CD14-positive monocyte (primary cell): ENCODE results near the gene KIF26B. TPM values are rescaled to one million over a fixed set of nuclear protein-coding genes. Genes with fewer than 3 reads are reported as not detected.

ENCODE experiments used
- DNase-seq, 3 donors: peaks; one replicate each; pipeline ENCODE4 v3.0.0-alpha.2; 2011 to 2022
- H2AFZ ChIP-seq: 2 replicates; pipeline ENCODE4 v1.6.0; 2012; ENCODE audit warnings: mild to moderate bottlenecking, low read depth, low read length, inconsistent platforms; ENCODE audit not compliant: insufficient read depth, poor library complexity, severe bottlenecking
- H3K27ac ChIP-seq, 2 donors: 1 replicate in 1 of 2; 2 replicates in 1 of 2; pipeline ENCODE4 v1.5.1; 2012 to 2013; ENCODE audit warnings: low read length in 2 of 2, control low read depth in 1 of 2, inconsistent platforms in 1 of 2, low read depth in 1 of 2, mild to moderate bottlenecking in 1 of 2
- H3K27me3 ChIP-seq, 2 donors: one replicate each; pipeline versions ENCODE4 v1.6.0 to v1.6.1; 2011 to 2013; ENCODE audit warnings: low read length in 2 of 2; ENCODE audit not compliant: control insufficient read depth in 2 of 2, insufficient read depth in 2 of 2
- H3K36me3 ChIP-seq, 2 donors: replicated peaks in 1 of 2; 1 replicate in 1 of 2; 2 replicates in 1 of 2; pipeline versions ENCODE4 v1.5.1 to v1.6.1; 2012 to 2013; ENCODE audit warnings: low read length in 2 of 2, control low read depth in 1 of 2, inconsistent platforms in 1 of 2, mild to moderate bottlenecking in 1 of 2; ENCODE audit not compliant: insufficient read depth in 2 of 2, control insufficient read depth in 1 of 2
- H3K4me1 ChIP-seq, 2 donors: 1 replicate in 1 of 2; 2 replicates in 1 of 2; pipeline versions ENCODE4 v1.5.1 to v1.6.1; 2012 to 2013; ENCODE audit warnings: low read length in 2 of 2, control low read depth in 1 of 2, inconsistent platforms in 1 of 2, mild to moderate bottlenecking in 1 of 2, moderate library complexity in 1 of 2; ENCODE audit not compliant: insufficient read depth in 2 of 2, control insufficient read depth in 1 of 2
- H3K4me2 ChIP-seq: replicated peaks from 2 replicates; pipeline ENCODE3; 2012; ENCODE audit warnings: low read length, moderate library complexity, mild to moderate bottlenecking; ENCODE audit not compliant: poor library complexity, severe bottlenecking; ENCODE audit errors: extremely low read depth
- H3K4me3 ChIP-seq, 3 experiments: fragments of 200-600 bp in 1 of 3; sonication (generic) in 1 of 3; replicated peaks in 1 of 3; 1 replicate in 2 of 3; 2 replicates in 1 of 3; pipeline ENCODE4 v1.5.1; 2011 to 2013; ENCODE audit warnings: low read length in 3 of 3, mild to moderate bottlenecking in 3 of 3, control low read depth in 2 of 3, low read depth in 2 of 3, inconsistent platforms in 1 of 3, moderate library complexity in 1 of 3
- H3K79me2 ChIP-seq: 2 replicates; pipeline ENCODE4 v1.6.0; 2012; ENCODE audit warnings: mild to moderate bottlenecking, control low read depth, inconsistent platforms, low read length, moderate library complexity; ENCODE audit not compliant: insufficient read depth
- H3K9ac ChIP-seq: 2 replicates; pipeline ENCODE4 v1.6.0; 2017; ENCODE audit warnings: low read length, mild to moderate bottlenecking; ENCODE audit not compliant: insufficient read depth, poor library complexity, severe bottlenecking
- H3K9me3 ChIP-seq, 2 donors: replicated peaks in 1 of 2; 1 replicate in 1 of 2; 2 replicates in 1 of 2; pipeline versions ENCODE4 v1.5.1 to v1.6.1; 2012 to 2013; ENCODE audit warnings: low read length in 2 of 2, control low read depth in 1 of 2; ENCODE audit not compliant: control insufficient read depth in 1 of 2, insufficient read depth in 1 of 2
- H4K20me1 ChIP-seq: 2 replicates; pipeline ENCODE4 v1.6.0; 2012; ENCODE audit warnings: mild to moderate bottlenecking, low read length, control low read depth, moderate library complexity; ENCODE audit not compliant: insufficient read depth
- H3K27ac Mint-ChIP-seq, 7 donors: one replicate each; pipeline ENCODE4 v1.8.0; 2020; ENCODE audit warnings: mild to moderate bottlenecking in 7 of 7, mixed read lengths in 7 of 7, moderate library complexity in 6 of 7, inconsistent platforms in 2 of 7
- H3K27me3 Mint-ChIP-seq, 3 donors: one replicate each; pipeline ENCODE4 v1.8.0; 2021 to 2022; ENCODE audit warnings: low read depth in 3 of 3, mild to moderate bottlenecking in 3 of 3, mixed read lengths in 3 of 3, moderate library complexity in 3 of 3, inconsistent platforms in 1 of 3
- H3K36me3 Mint-ChIP-seq, 2 donors: one replicate each; pipeline ENCODE4 v1.8.0; 2020; ENCODE audit warnings: mixed read lengths in 2 of 2, inconsistent platforms in 1 of 2, mild to moderate bottlenecking in 1 of 2
- H3K4me1 Mint-ChIP-seq: one replicate; pipeline ENCODE4 v1.8.0; 2020; ENCODE audit warnings: mild to moderate bottlenecking, mixed read lengths
- H3K4me3 Mint-ChIP-seq, 2 donors: one replicate each; pipeline ENCODE4 v1.8.0; 2020; ENCODE audit warnings: mild to moderate bottlenecking in 2 of 2, mixed read lengths in 2 of 2, moderate library complexity in 1 of 2
- H3K9me3 Mint-ChIP-seq, 7 donors: one replicate each; pipeline ENCODE4 v1.8.0; 2020 to 2022; ENCODE audit warnings: mixed read lengths in 7 of 7, mild to moderate bottlenecking in 6 of 7, moderate library complexity in 6 of 7, inconsistent platforms in 2 of 7
- CTCF ChIP-seq: fragments of 200-600 bp; IDR thresholded peaks from one replicate; pipeline ENCODE4 v1.8.0; 2022; ENCODE audit warnings: antibody characterized with exemption, mild to moderate bottlenecking
- WGBS: methylation state at CpG from one replicate; pipeline ENCODE4 v1.1.5; 2013; ENCODE audit warnings: missing lambda C conversion rate; ENCODE audit not compliant: insufficient coverage; 5-methylcytosine and 5-hydroxymethylcytosine counted together
- intact Hi-C, 2 donors: fragments of 100-400 bp; cut with micrococcal nuclease; formaldehyde crosslinking; loops; one replicate each; pipeline versions ENCODE4 v1.15.0 to v1.15.1; 2023
- polyA plus RNA-seq, 3 donors: library from polyadenylated mRNA; depleted of rRNA in 1 of 3; unstranded in 2 of 3; stranded (reverse) in 1 of 3; fragments of 300-500 nt in 2 of 3; fragments of >200 nt in 1 of 3; fragmentation: Illumina TruSeq in 2 of 3; gene quantifications; 1 replicate in 2 of 3; 2 replicates in 1 of 3; pipeline ENCODE4 v1.2.3, GENCODE V29; 2012 to 2021

Gene KIF26B
- polyA plus RNA-seq, 3 donors: 0.01 to 0.05 TPM; not detected in 1

GRCh38 chr1:245751726-245752470, 597.1 kb downstream of the KIF26B start:
- H3K4me1 ChIP-seq: no peaks in the 10 kb centered on the region
- Mint-ChIP-seq H3K4me3 (no peak overlapping the region), H3K27ac (no peak overlapping the region), H3K9me3 (peaks cover 2 to 6% (median 5%) of the 10 kb centered on the region in 7 donors), H3K27me3 (no peaks in the 10 kb centered on the region), H3K4me1 (peaks cover 3% of the 10 kb centered on the region), H3K36me3 (peaks cover 0 to 2% of the 10 kb centered on the region in 2 donors)
- H2AFZ ChIP-seq: no peak overlapping the region
- peaks cover 0 to 2% of the 10 kb centered on the region in 2 donors for H3K9me3 ChIP-seq
- no peaks in the 10 kb centered on the region for H3K79me2 ChIP-seq
- H3K9ac ChIP-seq: no peak overlapping the region
- no peaks in the 10 kb centered on the region for H3K36me3 ChIP-seq
- H3K4me2 ChIP-seq: no peak overlapping the region
- TF ChIP-seq CTCF: no peak
- WGBS: 89% methylated on average over 8 of the region's 12 CpGs
- no peak overlapping the region for H3K27ac ChIP-seq
- no peak for DNase-seq
- intact Hi-C loops: no loop called here
- no peaks in the 10 kb centered on the region for H3K27me3 ChIP-seq
- H3K4me3 ChIP-seq: no peak overlapping the region
- no peaks in the 10 kb centered on the region for H4K20me1 ChIP-seq

- H3K36me3 Mint-ChIP-seq: peaks cover 0 to 2% of the 10 kb centered on the region in 2 donors
- no peaks in the 10 kb centered on the region for H3K79me2 ChIP-seq
- no peak for TF ChIP-seq CTCF
- H3K9ac ChIP-seq: no peak overlapping the region
- H3K9me3 ChIP-seq: peaks cover 0 to 2% of the 10 kb centered on the region in 2 donors
- no peaks in the 10 kb centered on the region for H3K27me3 Mint-ChIP-seq
- H3K4me3 Mint-ChIP-seq: no peak overlapping the region
- H3K4me3 ChIP-seq: no peak overlapping the region
- H3K27me3 ChIP-seq: no peaks in the 10 kb centered on the region
- H2AFZ ChIP-seq: no peak overlapping the region
- H3K4me2 ChIP-seq: no peak overlapping the region
- no peak for DNase-seq
- H3K27ac ChIP-seq: no peak overlapping the region
- peaks cover 3% of the 10 kb centered on the region for H3K4me1 Mint-ChIP-seq
- intact Hi-C loops: no loop called here
- H3K27ac Mint-ChIP-seq: no peak overlapping the region
- H4K20me1 ChIP-seq: no peaks in the 10 kb centered on the region
- H3K4me1 ChIP-seq: no peaks in the 10 kb centered on the region
- WGBS: 80% methylated on average over 2 of the region's 3 CpGs
- H3K36me3 ChIP-seq: no peaks in the 10 kb centered on the region
- peaks cover 2 to 6% (median 4%) of the 10 kb centered on the region in 7 donors for H3K9me3 Mint-ChIP-seq
Measured at GRCh38 chr1:245752561-245752960, 597.8 kb downstream of the KIF26B start.
